Thymus (tissue), 11 donors: Measurements from ENCODE around the gene NPC1L1. TPM values are rescaled to one million over a fixed set of nuclear protein-coding genes. Genes with fewer than 3 reads are reported as not detected.

Source experiments
- DNase-seq, 9 donors: peaks; one replicate each; pipeline ENCODE4 v3.0.0-alpha.2; 2013; ENCODE audit warnings: low spot score in 9 of 9, low read depth in 6 of 9, missing footprints in 1 of 9
- H3K27ac ChIP-seq, 2 donors: one replicate each; pipeline ENCODE4 v1.5.1; 2013; ENCODE audit warnings: control low read depth in 1 of 2, low read depth in 1 of 2, low read length in 1 of 2, mild to moderate bottlenecking in 1 of 2, moderate library complexity in 1 of 2
- H3K27me3 ChIP-seq, 2 donors: one replicate each; pipeline ENCODE4 v1.5.1; 2013; ENCODE audit warnings: low read length in 1 of 2; ENCODE audit not compliant: control insufficient read depth in 2 of 2, insufficient read depth in 1 of 2
- H3K36me3 ChIP-seq, 2 donors: one replicate each; pipeline ENCODE4 v1.5.1; 2013; ENCODE audit warnings: low read length in 1 of 2, mild to moderate bottlenecking in 1 of 2, moderate library complexity in 1 of 2; ENCODE audit not compliant: control insufficient read depth in 2 of 2, insufficient read depth in 2 of 2
- H3K4me1 ChIP-seq, 2 donors: one replicate each; pipeline ENCODE4 v1.5.1; 2013; ENCODE audit warnings: low read length in 2 of 2; ENCODE audit not compliant: control insufficient read depth in 2 of 2, insufficient read depth in 2 of 2
- H3K4me3 ChIP-seq, 2 donors: one replicate each; pipeline ENCODE4 v1.5.1; 2013; ENCODE audit warnings: low read length in 2 of 2, control low read depth in 1 of 2, mild to moderate bottlenecking in 1 of 2
- H3K9me3 ChIP-seq, 2 donors: one replicate each; pipeline ENCODE4 v1.5.1; 2013; ENCODE audit warnings: low read length in 1 of 2, mild to moderate bottlenecking in 1 of 2; ENCODE audit not compliant: control insufficient read depth in 2 of 2, insufficient read depth in 1 of 2
- WGBS: extraction: QIAGEN DNeasy Blood & Tissue Kit; methylation state at CpG from one replicate; pipeline ENCODE4 v1.1.7; 2013; 5-methylcytosine and 5-hydroxymethylcytosine counted together
- polyA plus RNA-seq: library from polyadenylated mRNA; stranded (reverse); fragments of 200-250 nt; gene quantifications from one replicate; pipeline ENCODE4 v1.2.3, GENCODE V29; 2013
- total RNA-seq: library from RNA; stranded (reverse); fragments of 120-200 nt; gene quantifications from one replicate; pipeline ENCODE4 v1.2.4, GENCODE V29; 2013
- donor health status: healthy.

The NPC1L1 gene
- total and polyA plus RNA-seq, 2 donors: under 0.01 to 0.14 TPM

GRCh38 chr7:44463169-44463808 lies 77.8 kb downstream of the NPC1L1 start:
- Histone ChIP-seq H3K4me3 (no peak overlapping the region), H3K27me3 (no peaks in the 10 kb centered on the region), H3K27ac (no peak overlapping the region), H3K36me3 (peaks cover 23% of the 10 kb centered on the region in 2 donors), H3K4me1 (peaks cover 13 to 14% of the 10 kb centered on the region in 2 donors), H3K9me3 (no peaks in the 10 kb centered on the region)
- WGBS: 100% methylated on average over 1 of the region's 1 CpG
- no peak for DNase-seq

Other genes starting within 250 kb of the NPC1L1 start
- 0.85 TPM for gene CAMK2B, start 215.7 kb downstream of the NPC1L1 start, total RNA-seq
- gene CAMK2B, start 215.7 kb downstream of the NPC1L1 start, polyA plus RNA-seq: 3.1 TPM
- 32.9 TPM for gene NUDCD3, start 50.7 kb downstream of the NPC1L1 start, total RNA-seq
- gene NUDCD3, start 50.7 kb downstream of the NPC1L1 start, polyA plus RNA-seq: 33.9 TPM
- gene DDX56, start 32.6 kb upstream of the NPC1L1 start, total RNA-seq: 61.3 TPM
- gene DDX56, start 32.6 kb upstream of the NPC1L1 start, polyA plus RNA-seq: 114 TPM
- 57.6 TPM for gene TMED4, start 40.9 kb upstream of the NPC1L1 start, total RNA-seq
- 46.9 TPM for gene TMED4, start 40.9 kb upstream of the NPC1L1 start, polyA plus RNA-seq
- 26.9 TPM for gene OGDH, start 65.3 kb upstream of the NPC1L1 start, total RNA-seq
- 20.7 TPM for gene OGDH, start 65.3 kb upstream of the NPC1L1 start, polyA plus RNA-seq
- 7.5 TPM for gene ZMIZ2, start 207.5 kb upstream of the NPC1L1 start, total RNA-seq
- 74.1 TPM for gene ZMIZ2, start 207.5 kb upstream of the NPC1L1 start, polyA plus RNA-seq